ENCODE measurements around the gene RALGAPA2. TPM values are rescaled to one million over a fixed set of nuclear protein-coding genes. Genes with fewer than 3 reads are reported as not detected.

The RALGAPA2 gene
- total and polyA plus RNA-seq, 2 experiments from 2014 or later: 13.1 to 43.4 TPM

DNA sequence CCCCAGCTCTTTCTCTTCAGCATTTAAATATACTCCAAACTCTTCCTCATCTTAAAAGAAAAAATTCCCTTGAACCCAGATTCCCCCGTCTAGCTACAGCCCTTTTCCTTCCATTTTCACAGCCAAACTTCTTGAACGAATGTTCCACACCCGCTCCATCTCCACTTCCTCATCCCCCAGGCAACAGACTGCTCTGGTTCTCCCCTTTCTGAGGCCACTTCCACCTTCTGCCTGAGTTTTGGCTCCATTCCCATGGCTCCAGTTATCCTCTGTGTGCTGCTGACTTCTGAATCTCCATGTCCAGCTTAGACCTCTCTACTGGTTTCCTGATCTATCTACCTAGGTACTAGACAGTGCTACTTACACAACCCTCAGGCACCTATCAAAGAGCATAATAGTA lies 106.4 kb downstream of the RALGAPA2 start (continued):
- TF ChIP-seq ZNF114 (CRISPR knock-in tag; IDR thresholded peaks at IDR 0.05): no peak
- TF ChIP-seq ZNF331 (CRISPR knock-in tag; IDR thresholded peaks at IDR 0.05; ENCODE audit: low read depth): no peak
- TF ChIP-seq, protein P1, sequence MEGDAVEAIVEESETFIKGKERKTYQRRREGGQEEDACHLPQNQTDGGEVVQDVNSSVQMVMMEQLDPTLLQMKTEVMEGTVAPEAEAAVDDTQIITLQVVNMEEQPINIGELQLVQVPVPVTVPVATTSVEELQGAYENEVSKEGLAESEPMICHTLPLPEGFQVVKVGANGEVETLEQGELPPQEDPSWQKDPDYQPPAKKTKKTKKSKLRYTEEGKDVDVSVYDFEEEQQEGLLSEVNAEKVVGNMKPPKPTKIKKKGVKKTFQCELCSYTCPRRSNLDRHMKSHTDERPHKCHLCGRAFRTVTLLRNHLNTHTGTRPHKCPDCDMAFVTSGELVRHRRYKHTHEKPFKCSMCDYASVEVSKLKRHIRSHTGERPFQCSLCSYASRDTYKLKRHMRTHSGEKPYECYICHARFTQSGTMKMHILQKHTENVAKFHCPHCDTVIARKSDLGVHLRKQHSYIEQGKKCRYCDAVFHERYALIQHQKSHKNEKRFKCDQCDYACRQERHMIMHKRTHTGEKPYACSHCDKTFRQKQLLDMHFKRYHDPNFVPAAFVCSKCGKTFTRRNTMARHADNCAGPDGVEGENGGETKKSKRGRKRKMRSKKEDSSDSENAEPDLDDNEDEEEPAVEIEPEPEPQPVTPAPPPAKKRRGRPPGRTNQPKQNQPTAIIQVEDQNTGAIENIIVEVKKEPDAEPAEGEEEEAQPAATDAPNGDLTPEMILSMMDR (conservative IDR thresholded peaks at IDR 0.05; ENCODE audit: low read depth in 2 of 2): no peak
- no peak for TF ChIP-seq EZH2 (IDR thresholded peaks at IDR 0.05; ENCODE audit: low read depth, unreplicated experiment)
- no peak for TF ChIP-seq POLR2AphosphoS5 (IDR thresholded peaks at IDR 0.05; ENCODE audit: low read depth)
- TF ChIP-seq, protein P2, sequence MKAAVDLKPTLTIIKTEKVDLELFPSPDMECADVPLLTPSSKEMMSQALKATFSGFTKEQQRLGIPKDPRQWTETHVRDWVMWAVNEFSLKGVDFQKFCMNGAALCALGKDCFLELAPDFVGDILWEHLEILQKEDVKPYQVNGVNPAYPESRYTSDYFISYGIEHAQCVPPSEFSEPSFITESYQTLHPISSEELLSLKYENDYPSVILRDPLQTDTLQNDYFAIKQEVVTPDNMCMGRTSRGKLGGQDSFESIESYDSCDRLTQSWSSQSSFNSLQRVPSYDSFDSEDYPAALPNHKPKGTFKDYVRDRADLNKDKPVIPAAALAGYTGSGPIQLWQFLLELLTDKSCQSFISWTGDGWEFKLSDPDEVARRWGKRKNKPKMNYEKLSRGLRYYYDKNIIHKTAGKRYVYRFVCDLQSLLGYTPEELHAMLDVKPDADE (IDR thresholded peaks at IDR 0.05): no peak
- no peak for TF ChIP-seq STAT1 (IDR thresholded peaks at IDR 0.05; ENCODE audit: unreplicated experiment)
- TF ChIP-seq NANOG (IDR thresholded peaks at IDR 0.05; ENCODE audit: borderline replicate concordance): no peak
- TF ChIP-seq, protein P3, sequence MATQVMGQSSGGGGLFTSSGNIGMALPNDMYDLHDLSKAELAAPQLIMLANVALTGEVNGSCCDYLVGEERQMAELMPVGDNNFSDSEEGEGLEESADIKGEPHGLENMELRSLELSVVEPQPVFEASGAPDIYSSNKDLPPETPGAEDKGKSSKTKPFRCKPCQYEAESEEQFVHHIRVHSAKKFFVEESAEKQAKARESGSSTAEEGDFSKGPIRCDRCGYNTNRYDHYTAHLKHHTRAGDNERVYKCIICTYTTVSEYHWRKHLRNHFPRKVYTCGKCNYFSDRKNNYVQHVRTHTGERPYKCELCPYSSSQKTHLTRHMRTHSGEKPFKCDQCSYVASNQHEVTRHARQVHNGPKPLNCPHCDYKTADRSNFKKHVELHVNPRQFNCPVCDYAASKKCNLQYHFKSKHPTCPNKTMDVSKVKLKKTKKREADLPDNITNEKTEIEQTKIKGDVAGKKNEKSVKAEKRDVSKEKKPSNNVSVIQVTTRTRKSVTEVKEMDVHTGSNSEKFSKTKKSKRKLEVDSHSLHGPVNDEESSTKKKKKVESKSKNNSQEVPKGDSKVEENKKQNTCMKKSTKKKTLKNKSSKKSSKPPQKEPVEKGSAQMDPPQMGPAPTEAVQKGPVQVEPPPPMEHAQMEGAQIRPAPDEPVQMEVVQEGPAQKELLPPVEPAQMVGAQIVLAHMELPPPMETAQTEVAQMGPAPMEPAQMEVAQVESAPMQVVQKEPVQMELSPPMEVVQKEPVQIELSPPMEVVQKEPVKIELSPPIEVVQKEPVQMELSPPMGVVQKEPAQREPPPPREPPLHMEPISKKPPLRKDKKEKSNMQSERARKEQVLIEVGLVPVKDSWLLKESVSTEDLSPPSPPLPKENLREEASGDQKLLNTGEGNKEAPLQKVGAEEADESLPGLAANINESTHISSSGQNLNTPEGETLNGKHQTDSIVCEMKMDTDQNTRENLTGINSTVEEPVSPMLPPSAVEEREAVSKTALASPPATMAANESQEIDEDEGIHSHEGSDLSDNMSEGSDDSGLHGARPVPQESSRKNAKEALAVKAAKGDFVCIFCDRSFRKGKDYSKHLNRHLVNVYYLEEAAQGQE (IDR thresholded peaks at IDR 0.05; ENCODE audit: unreplicated experiment): no peak

DNA sequence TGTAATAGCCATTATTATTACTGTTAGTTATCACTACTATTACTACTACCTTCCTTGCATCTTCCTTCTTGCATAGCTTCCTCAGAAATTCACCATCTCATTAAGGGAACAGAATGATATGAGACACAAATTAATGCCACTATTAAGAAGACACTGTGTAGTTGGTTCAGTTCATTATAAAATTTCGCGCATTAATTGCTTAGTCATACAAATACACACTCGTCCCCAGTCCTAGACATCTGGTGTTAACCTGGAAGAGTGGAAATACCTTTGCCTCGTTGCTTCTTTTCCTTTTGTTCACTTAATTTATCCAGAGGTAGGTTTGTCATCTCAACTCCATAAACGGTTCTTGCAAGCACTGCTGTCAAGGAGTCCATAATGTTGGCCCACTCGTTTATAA lies 107.5 kb downstream of the RALGAPA2 start:
- Histone ChIP-seq H4K20me1 (replicated peaks; ENCODE audit: insufficient read depth) (no peaks in the 10 kb centered on the region; the same call in 1 of the 2 replicates), H3K27me3 (ENCODE audit: insufficient read depth) (no peaks in the 10 kb centered on the region), H3K27ac (ENCODE audit: low read depth) (no peak overlapping the region), H3K9me2 (ENCODE audit: insufficient read depth) (no peaks in the 10 kb centered on the region), H3F3A (replicated peaks; ENCODE audit: low read depth) (no peaks in the 10 kb centered on the region), H3K79me2 (replicated peaks; ENCODE audit: insufficient read depth) (no peaks in the 10 kb centered on the region), H3K4me3 (no peak overlapping the region), H2AFZ (no peak overlapping the region), H3K36me3 (ENCODE audit: insufficient read depth) (no peaks in the 10 kb centered on the region; the same call in 1 of the 2 replicates), H3K4me1 (ENCODE audit: insufficient read depth) (peaks cover 6% of the 10 kb centered on the region; the same call in 1 of the 2 replicates), H3K4me2 (no peak overlapping the region)
- ATAC-seq (no peak), DNase-seq (ENCODE audit: low spot score) (no peak)
- H3K9me3 Mint-ChIP-seq: no peaks in the 10 kb centered on the region
- no peaks in the 10 kb centered on the region for H3K36me3 Mint-ChIP-seq (ENCODE audit: low read depth)
- peaks cover 6% of the 10 kb centered on the region for H3K4me1 Mint-ChIP-seq
- no peaks in the 10 kb centered on the region for H3K27me3 Mint-ChIP-seq (ENCODE audit: insufficient read depth, low read depth, poor library complexity)
- no peak for TF ChIP-seq JUNB (IDR thresholded peaks at IDR 0.05; ENCODE audit: unreplicated experiment)
- TF ChIP-seq EZH2phosphoT487 (IDR thresholded peaks at IDR 0.05; ENCODE audit: unreplicated experiment): no peak
- TF ChIP-seq NANOG (IDR thresholded peaks at IDR 0.05; ENCODE audit: borderline replicate concordance): no peak
- TF ChIP-seq, protein P2 (IDR thresholded peaks at IDR 0.05): no peak
- TF ChIP-seq ZNF331 (CRISPR knock-in tag; IDR thresholded peaks at IDR 0.05; ENCODE audit: low read depth): no peak
- TF ChIP-seq, protein P3 (IDR thresholded peaks at IDR 0.05; ENCODE audit: unreplicated experiment): no peak
- no peak overlapping the region for H3K27ac Mint-ChIP-seq
- H3K4me3 Mint-ChIP-seq: no peak overlapping the region
